Gastrocnemius medialis (tissue), 4 donors: ENCODE data around the gene PDSS2. TPM values are rescaled to one million over a fixed set of nuclear protein-coding genes. Genes with fewer than 3 reads are reported as not detected.

Experiments
- ATAC-seq, 2 donors: fragments of 150-250 bp; one replicate each; pipeline ENCODE4 v1.9.1; 2016
- DNase-seq, 2 donors: peaks; one replicate each; pipeline ENCODE4 v3.0.0-alpha.2; 2019
- H3K27ac ChIP-seq, 4 donors: fragments of 200-600 bp; sonication (generic); 1 replicate in 1 of 4; 2 replicates in 3 of 4; pipeline ENCODE4 v1.5.1; 2016 to 2018; ENCODE audit warnings: mild to moderate bottlenecking in 2 of 4, moderate library complexity in 1 of 4
- H3K27me3 ChIP-seq, 3 donors: fragments of 200-600 bp; sonication (generic) in 2 of 3; 1 replicate in 1 of 3; 2 replicates in 2 of 3; pipeline versions ENCODE4 v1.5.1 to v1.6.0; 2016 to 2019; ENCODE audit warnings: mild to moderate bottlenecking in 1 of 3, moderate library complexity in 1 of 3
- H3K36me3 ChIP-seq, 2 donors: fragments of 200-600 bp; sonication (generic) in 1 of 2; one replicate each; pipeline ENCODE4 v1.5.1; 2017 to 2018
- H3K4me1 ChIP-seq, 2 donors: fragments of 200-600 bp; sonication (generic) in 1 of 2; one replicate each; pipeline ENCODE4 v1.5.1; 2016 to 2017; ENCODE audit warnings: mild to moderate bottlenecking in 2 of 2
- H3K4me3 ChIP-seq, 4 donors: fragments of 200-600 bp; sonication (generic) in 3 of 4; 1 replicate in 1 of 4; 2 replicates in 3 of 4; pipeline ENCODE4 v1.5.1; 2016 to 2019; ENCODE audit warnings: mild to moderate bottlenecking in 2 of 4
- H3K9me3 ChIP-seq, 3 donors: fragments of 200-600 bp; sonication (generic) in 2 of 3; 1 replicate in 1 of 3; 2 replicates in 2 of 3; pipeline ENCODE4 v1.5.1; 2016 to 2019
- POLR2A ChIP-seq, 2 donors: fragments of 450-650 bp; IDR thresholded peaks; one replicate each; pipeline ENCODE4 v1.6.1; 2017; ENCODE audit warnings: antibody characterized with exemption in 2 of 2, mild to moderate bottlenecking in 2 of 2, moderate library complexity in 2 of 2
- in situ Hi-C, 4 donors: fragments of 200-750 bp; cut with MboI; loops; one replicate each; pipeline versions ENCODE4 v1.15.0 to v1.8.0; 2017; ENCODE audit warnings: low sequenced_read_pairs in 4 of 4
- intact Hi-C: fragments of 100-400 bp; cut with DNase I; formaldehyde crosslinking; loops from one replicate; pipeline ENCODE4 v1.15.1; 2023; ENCODE audit warnings: low total_unique reads
- total RNA-seq, 4 donors: library from RNA; depleted of rRNA; stranded (reverse); fragments of >200 nt; gene quantifications; one replicate each; pipeline versions ENCODE4 v1.1.0 to v1.2.3, GENCODE V29; 2016
- TF ChIP-seq, protein P1 (sequence below), 5 experiments: fragments of 450-650 bp in 3 of 5; fragments of 200-600 bp in 2 of 5; sonication (generic) in 2 of 5; IDR thresholded peaks in 4 of 5; conservative IDR thresholded peaks in 1 of 5; 1 replicate in 4 of 5; 2 replicates in 1 of 5; pipeline ENCODE4 v1.5.1; 2016 to 2019; ENCODE audit warnings: antibody characterized with exemption in 5 of 5, mild to moderate bottlenecking in 3 of 5, moderate library complexity in 3 of 5

The PDSS2 gene
- total RNA-seq, 4 donors from 2014 or later: 6.6 to 14.3 (median 10.0) TPM

DNA sequence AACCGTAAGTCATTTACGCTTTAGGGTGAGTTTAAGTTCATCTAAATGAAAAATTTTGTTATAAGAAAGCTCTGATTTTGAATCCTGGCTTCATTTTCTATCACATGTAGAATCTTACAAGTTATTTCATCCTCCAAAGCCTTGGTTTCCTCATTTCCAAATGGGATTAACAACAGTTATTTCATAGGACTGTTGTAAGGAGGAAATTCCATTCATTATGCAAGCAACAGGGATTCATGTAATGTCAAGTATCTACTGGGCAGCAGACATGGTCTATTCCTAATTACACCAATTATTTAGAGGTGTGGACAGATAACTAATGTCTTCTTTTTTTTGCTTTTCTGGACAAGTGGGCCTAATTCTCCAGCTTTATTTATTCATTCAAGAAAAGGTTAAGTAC is 154.0 kb downstream of the PDSS2 start:
- Histone ChIP-seq H3K4me3 (no peak overlapping the region), H3K36me3 (no peaks in the 10 kb centered on the region), H3K4me1 (peaks cover 0 to 5% of the 10 kb centered on the region in 2 donors), H3K27ac (no peak overlapping the region), H3K27me3 (no peaks in the 10 kb centered on the region), H3K9me3 (no peaks in the 10 kb centered on the region)
- in situ Hi-C loops: loop anchor here in 2 of 4 donors (25.0 kb wide), 2 partner anchors 382 to 407 kb away; no protein-coding TSS in a partner anchor
- TF ChIP-seq, protein P1, sequence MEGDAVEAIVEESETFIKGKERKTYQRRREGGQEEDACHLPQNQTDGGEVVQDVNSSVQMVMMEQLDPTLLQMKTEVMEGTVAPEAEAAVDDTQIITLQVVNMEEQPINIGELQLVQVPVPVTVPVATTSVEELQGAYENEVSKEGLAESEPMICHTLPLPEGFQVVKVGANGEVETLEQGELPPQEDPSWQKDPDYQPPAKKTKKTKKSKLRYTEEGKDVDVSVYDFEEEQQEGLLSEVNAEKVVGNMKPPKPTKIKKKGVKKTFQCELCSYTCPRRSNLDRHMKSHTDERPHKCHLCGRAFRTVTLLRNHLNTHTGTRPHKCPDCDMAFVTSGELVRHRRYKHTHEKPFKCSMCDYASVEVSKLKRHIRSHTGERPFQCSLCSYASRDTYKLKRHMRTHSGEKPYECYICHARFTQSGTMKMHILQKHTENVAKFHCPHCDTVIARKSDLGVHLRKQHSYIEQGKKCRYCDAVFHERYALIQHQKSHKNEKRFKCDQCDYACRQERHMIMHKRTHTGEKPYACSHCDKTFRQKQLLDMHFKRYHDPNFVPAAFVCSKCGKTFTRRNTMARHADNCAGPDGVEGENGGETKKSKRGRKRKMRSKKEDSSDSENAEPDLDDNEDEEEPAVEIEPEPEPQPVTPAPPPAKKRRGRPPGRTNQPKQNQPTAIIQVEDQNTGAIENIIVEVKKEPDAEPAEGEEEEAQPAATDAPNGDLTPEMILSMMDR (IDR thresholded peaks at IDR 0.05 in 4 of 5, conservative IDR thresholded peaks at IDR 0.05 in 1 of 5): no peak
- TF ChIP-seq POLR2A (IDR thresholded peaks at IDR 0.05): no peak
- intact Hi-C loops: no loop called here
- DNase-seq: no peak
- no peak for ATAC-seq

DNA sequence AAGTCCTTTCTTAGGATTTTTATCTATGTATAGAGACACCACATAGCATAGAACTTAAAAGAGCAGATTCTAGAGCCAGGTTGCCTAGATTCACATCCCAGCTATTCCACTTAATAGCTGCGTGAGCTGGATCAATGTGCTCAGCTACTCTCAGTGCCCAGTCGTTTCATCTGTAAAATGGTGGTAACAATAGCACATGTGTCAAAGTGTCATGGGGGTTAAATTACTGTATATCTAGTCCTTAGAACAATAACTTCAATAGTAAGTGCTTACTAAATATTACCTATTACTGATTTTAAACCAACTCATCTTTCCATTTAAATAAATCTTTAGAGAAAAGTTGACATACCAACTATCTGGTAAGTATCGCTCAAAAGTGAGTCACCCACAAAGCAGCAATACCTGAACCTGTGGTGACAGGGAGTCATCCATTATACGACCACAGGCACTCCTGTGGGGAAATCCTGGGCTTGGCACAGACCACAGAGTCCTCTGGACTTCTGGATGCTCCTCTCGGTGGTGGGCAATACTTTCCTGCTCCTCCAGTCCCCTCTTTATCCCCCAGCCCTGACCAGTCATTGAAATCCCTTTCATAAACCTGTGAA is 154.8 kb downstream of the PDSS2 start:
- Histone ChIP-seq H3K4me1 (peaks cover 0 to 5% of the 10 kb centered on the region in 2 donors), H3K9me3 (no peaks in the 10 kb centered on the region), H3K27ac (no peak overlapping the region), H3K27me3 (no peaks in the 10 kb centered on the region), H3K4me3 (no peak overlapping the region), H3K36me3 (no peaks in the 10 kb centered on the region)
- in situ Hi-C loops (loop anchor here in 2 of 4 donors (25.0 kb wide), 2 partner anchors 383 to 408 kb away; no protein-coding TSS in a partner anchor), intact Hi-C loops (no loop called here)
- ATAC-seq (no peak), DNase-seq (no peak)
- no peak for TF ChIP-seq POLR2A (IDR thresholded peaks at IDR 0.05)
- TF ChIP-seq, protein P1 (IDR thresholded peaks at IDR 0.05 in 4 of 5, conservative IDR thresholded peaks at IDR 0.05 in 1 of 5): no peak

DNA sequence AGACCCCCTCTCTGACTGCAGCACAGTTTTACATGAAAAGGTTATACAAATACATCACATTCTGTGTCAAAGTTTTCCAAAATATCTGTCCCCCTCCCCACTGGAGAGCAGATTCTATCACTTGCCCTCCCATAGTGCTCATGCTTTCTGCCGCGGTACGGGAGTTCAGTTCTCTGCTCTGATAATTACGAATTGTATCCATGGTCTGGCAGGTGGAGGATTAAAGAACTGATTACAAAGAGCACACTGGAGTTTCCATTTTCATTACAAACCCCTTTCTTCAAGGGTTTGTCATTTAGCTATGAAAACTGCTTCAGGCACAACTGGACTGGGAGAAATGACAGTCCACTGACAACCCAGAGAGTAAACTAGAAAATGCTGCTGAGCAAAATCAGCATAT is 166.0 kb downstream of the PDSS2 start:
- TF ChIP-seq, protein P1 (IDR thresholded peaks at IDR 0.05 in 4 of 5, conservative IDR thresholded peaks at IDR 0.05 in 1 of 5): no peak
- no peak for TF ChIP-seq POLR2A (IDR thresholded peaks at IDR 0.05)
- ATAC-seq (no peak), DNase-seq (no peak)
- Histone ChIP-seq H3K27ac (no peak overlapping the region), H3K4me3 (no peak overlapping the region), H3K4me1 (peaks cover 12 to 13% of the 10 kb centered on the region in 2 donors), H3K36me3 (no peaks in the 10 kb centered on the region), H3K9me3 (no peaks in the 10 kb centered on the region), H3K27me3 (no peaks in the 10 kb centered on the region)
- in situ Hi-C loops (no loop called here), intact Hi-C loops (no loop called here)

DNA sequence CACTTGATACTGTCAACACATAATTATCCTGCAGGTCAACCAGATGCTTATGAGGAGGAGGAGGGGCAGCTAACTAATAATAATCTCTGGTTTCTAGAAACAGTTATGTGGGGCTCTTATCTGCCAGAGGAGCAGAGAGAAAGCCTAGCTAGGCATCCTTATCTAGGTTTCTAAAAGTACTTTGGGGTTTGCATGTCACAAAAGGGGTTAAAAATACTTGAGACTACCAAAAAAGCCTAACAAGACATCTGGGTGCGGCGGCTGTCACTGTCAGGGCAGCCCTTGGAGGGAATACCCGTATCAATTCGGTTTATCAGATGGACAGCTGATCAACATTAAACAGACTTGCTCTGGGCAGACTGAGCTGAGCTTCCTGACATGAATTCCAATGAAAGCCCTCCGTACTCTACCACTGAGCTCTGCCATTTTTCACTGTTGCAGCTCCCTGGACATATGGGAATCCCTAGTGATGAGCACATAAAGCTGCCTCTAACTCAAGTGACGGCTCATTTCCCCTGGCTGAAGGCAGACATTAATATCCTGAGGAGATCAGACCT is 166.6 kb downstream of the PDSS2 start:
- Histone ChIP-seq H3K4me1 (peaks cover 12 to 13% of the 10 kb centered on the region in 2 donors), H3K9me3 (no peaks in the 10 kb centered on the region), H3K4me3 (no peak overlapping the region), H3K36me3 (no peaks in the 10 kb centered on the region), H3K27me3 (no peaks in the 10 kb centered on the region), H3K27ac (no peak overlapping the region)
- TF ChIP-seq, protein P1 (IDR thresholded peaks at IDR 0.05 in 4 of 5, conservative IDR thresholded peaks at IDR 0.05 in 1 of 5): no peak
- no peak for TF ChIP-seq POLR2A (IDR thresholded peaks at IDR 0.05)
- DNase-seq (no peak), ATAC-seq (no peak)
- intact Hi-C loops: no loop called here
- in situ Hi-C loops: no loop called here
